Activated naive CD4-positive, alpha-beta T cell treated with anti-CD3 and anti-CD28 coated beads for 36 hours (primary cell): Measurements from ENCODE around the gene SEPTIN2. TPM values are rescaled to one million over a fixed set of nuclear protein-coding genes. Genes with fewer than 3 reads are reported as not detected.

Experiments used
- CTCF ChIA-PET: fragments of 350-600 bp; sonication (Branson Sonifier 250); formaldehyde crosslinking; loops from one replicate; lab custom pipeline; 2021; ENCODE audit warnings: antibody characterized with exemption; lab: Charles Lee
- DNase-seq: peaks from one replicate; pipeline ENCODE4 v3.0.0-alpha.2; 2020
- H3K27ac Mint-ChIP-seq: one replicate; pipeline ENCODE4 v1.8.0; 2021; ENCODE audit warnings: mild to moderate bottlenecking, mixed read lengths
- H3K27me3 Mint-ChIP-seq: one replicate; pipeline ENCODE4 v1.8.0; 2021; ENCODE audit warnings: low read depth, mixed read lengths
- H3K36me3 Mint-ChIP-seq: one replicate; pipeline ENCODE4 v1.8.0; 2021; ENCODE audit warnings: low read depth, mixed read lengths
- H3K4me1 Mint-ChIP-seq: one replicate; pipeline ENCODE4 v1.8.0; 2021; ENCODE audit warnings: low read depth, mixed read lengths
- H3K4me3 Mint-ChIP-seq: one replicate; pipeline ENCODE4 v1.8.0; 2021; ENCODE audit warnings: mild to moderate bottlenecking, moderate library complexity, mixed read lengths
- H3K9me3 Mint-ChIP-seq: one replicate; pipeline ENCODE4 v1.8.0; 2021; ENCODE audit warnings: mixed read lengths
- intact Hi-C: fragments of 100-400 bp; cut with micrococcal nuclease; formaldehyde crosslinking; loops from one replicate; pipeline ENCODE4 v1.15.1; 2023
- total RNA-seq, 2 experiments: library from RNA; stranded (reverse); gene quantifications; one replicate each; pipeline ENCODE4 v1.2.3, GENCODE V29; 2021

Gene SEPTIN2
- total RNA-seq, 2 experiments from 2014 or later: 216 to 227 TPM

- Mint-ChIP-seq H3K27me3 (no peaks in the 10 kb centered on the region), H3K9me3 (no peaks in the 10 kb centered on the region), H3K4me3 (no peak overlapping the region), H3K27ac (peak overlapping the region; percentile 72), H3K36me3 (peaks cover 44% of the 10 kb centered on the region), H3K4me1 (peaks cover 8% of the 10 kb centered on the region)
- intact Hi-C loops: no loop called here
- CTCF ChIA-PET: no interaction called here
- DNase-seq: no peak
Measured at GRCh38 chr2:241350530-241350877, 34.8 kb downstream of the SEPTIN2 start.

GRCh38 chr2:241350878-241351639 is 35.3 kb downstream of the SEPTIN2 start:
- Mint-ChIP-seq H3K27ac (peak overlapping the region; percentile 72), H3K4me1 (peaks cover 8% of the 10 kb centered on the region), H3K36me3 (peaks cover 40% of the 10 kb centered on the region), H3K27me3 (no peaks in the 10 kb centered on the region), H3K9me3 (no peaks in the 10 kb centered on the region), H3K4me3 (no peak overlapping the region)
- CTCF ChIA-PET: no interaction called here
- intact Hi-C loops: no loop called here
- no peak for DNase-seq

GRCh38 chr2:241351640-241352031 is 35.9 kb downstream of the SEPTIN2 start:
- H3K4me1 Mint-ChIP-seq: peaks cover 8% of the 10 kb centered on the region
- peaks cover 40% of the 10 kb centered on the region for H3K36me3 Mint-ChIP-seq
- intact Hi-C loops: no loop called here
- no peaks in the 10 kb centered on the region for H3K9me3 Mint-ChIP-seq
- H3K27me3 Mint-ChIP-seq: no peaks in the 10 kb centered on the region
- CTCF ChIA-PET: no interaction called here
- no peak overlapping the region for H3K27ac Mint-ChIP-seq
- DNase-seq: no peak
- no peak overlapping the region for H3K4me3 Mint-ChIP-seq

- H3K9me3 Mint-ChIP-seq: no peaks in the 10 kb centered on the region
- no peak overlapping the region for H3K4me3 Mint-ChIP-seq
- H3K27me3 Mint-ChIP-seq: no peaks in the 10 kb centered on the region
- intact Hi-C loops: no loop called here
- H3K4me1 Mint-ChIP-seq: peaks cover 11% of the 10 kb centered on the region
- H3K27ac Mint-ChIP-seq: no peak overlapping the region
- peaks cover 38% of the 10 kb centered on the region for H3K36me3 Mint-ChIP-seq
- CTCF ChIA-PET: no interaction called here
- DNase-seq: no peak
Measured at GRCh38 chr2:241352227-241352626, 36.5 kb downstream of the SEPTIN2 start.

- H3K4me3 Mint-ChIP-seq: peak overlapping the region; percentile 35
- no peaks in the 10 kb centered on the region for H3K9me3 Mint-ChIP-seq
- peaks cover 26% of the 10 kb centered on the region for H3K4me1 Mint-ChIP-seq
- CTCF ChIA-PET: no interaction called here
- peaks cover 28% of the 10 kb centered on the region for H3K36me3 Mint-ChIP-seq
- H3K27ac Mint-ChIP-seq: peak overlapping the region; percentile 12
- DNase-seq: peak; percentile 52
- intact Hi-C loops: loop anchor here (5.0 kb wide), 2 partner anchors 332 to 788 kb away; partner anchors contain the start of genes DTYMK and RNPEPL1
- H3K27me3 Mint-ChIP-seq: no peaks in the 10 kb centered on the region
Measured at GRCh38 chr2:241354668-241355658, 39.2 kb downstream of the SEPTIN2 start.

- intact Hi-C loops: loop anchor here (1.0 to 5.0 kb wide), 7 partner anchors 41 to 789 kb away; partner anchors contain the start of genes DTYMK, HDLBP, ING5 and PPP1R7
- peak; percentile 99 for DNase-seq
- Mint-ChIP-seq H3K27ac (peak within 1 kb of the TSS; percentile 76), H3K27me3 (no peaks in the 10 kb centered on the region), H3K9me3 (no peaks in the 10 kb centered on the region), H3K4me1 (peaks cover 27% of the 10 kb centered on the region), H3K4me3 (peak within 1 kb of the TSS; percentile 78), H3K36me3 (peaks cover 18% of the 10 kb centered on the region)
- CTCF ChIA-PET: no interaction called here
Measured at GRCh38 chr2:241355983-241356870, 40.5 kb downstream of the SEPTIN2 start, which contains the start of gene FARP2. FARP2 (plus strand) TSS chr2:241356285; CDS start chr2:241373108, 16,823 bp downstream.

GRCh38 chr2:241356871-241357260 is 41.1 kb downstream of the SEPTIN2 start:
- DNase-seq: no peak
- intact Hi-C loops: loop anchor here (1.0 to 5.0 kb wide), 7 partner anchors 42 to 790 kb away; partner anchors contain the start of genes DTYMK, HDLBP, ING5 and PPP1R7
- Mint-ChIP-seq H3K4me1 (peaks cover 27% of the 10 kb centered on the region), H3K36me3 (peaks cover 17% of the 10 kb centered on the region), H3K27ac (no peak overlapping the region), H3K9me3 (no peaks in the 10 kb centered on the region), H3K4me3 (peak overlapping the region; percentile 78), H3K27me3 (no peaks in the 10 kb centered on the region)
- CTCF ChIA-PET: no interaction called here

- Mint-ChIP-seq H3K27ac (no peak overlapping the region), H3K36me3 (peaks cover 13% of the 10 kb centered on the region), H3K4me3 (peak overlapping the region; percentile 78), H3K4me1 (peaks cover 25% of the 10 kb centered on the region), H3K9me3 (no peaks in the 10 kb centered on the region), H3K27me3 (no peaks in the 10 kb centered on the region)
- CTCF ChIA-PET: interaction anchor here (0.9 kb wide), 1 partner anchor 139 kb away, joined by 3 read pairs; no protein-coding TSS in a partner anchor
- no peak for DNase-seq
- intact Hi-C loops: loop anchor here (2.0 to 5.0 kb wide), 3 partner anchors 207 to 790 kb away; partner anchors contain the start of genes DTYMK, PPP1R7 and RNPEPL1
Measured at GRCh38 chr2:241357531-241357930, 41.8 kb downstream of the SEPTIN2 start.

- H3K9me3 Mint-ChIP-seq: no peaks in the 10 kb centered on the region
- CTCF ChIA-PET: interaction anchor here (0.6 to 1.1 kb wide), 4 partner anchors 34 to 344 kb away, joined by 3 to 6 read pairs (median 3); no protein-coding TSS in a partner anchor
- peaks cover 19% of the 10 kb centered on the region for H3K4me1 Mint-ChIP-seq
- DNase-seq: no peak
- intact Hi-C loops: loop anchor here (1.0 to 5.0 kb wide), 4 partner anchors 86 to 791 kb away; partner anchors contain the start of genes DTYMK and RNPEPL1
- no peak overlapping the region for H3K27ac Mint-ChIP-seq
- no peak overlapping the region for H3K4me3 Mint-ChIP-seq
- peaks cover 6% of the 10 kb centered on the region for H3K36me3 Mint-ChIP-seq
- no peaks in the 10 kb centered on the region for H3K27me3 Mint-ChIP-seq
Measured at GRCh38 chr2:241358470-241358869, 42.7 kb downstream of the SEPTIN2 start.

- intact Hi-C loops: loop anchor here (5.0 kb wide), 2 partner anchors 328 to 792 kb away; partner anchors contain the start of genes DTYMK and RNPEPL1
- Mint-ChIP-seq H3K27ac (no peak overlapping the region), H3K4me1 (peaks cover 19% of the 10 kb centered on the region), H3K36me3 (peaks cover 3% of the 10 kb centered on the region), H3K4me3 (no peak overlapping the region), H3K9me3 (no peaks in the 10 kb centered on the region), H3K27me3 (no peaks in the 10 kb centered on the region)
- no peak for DNase-seq
- CTCF ChIA-PET: interaction anchor here (0.9 kb wide), 2 partner anchors 9 to 502 kb away, joined by 3 read pairs; no protein-coding TSS in a partner anchor
Measured at GRCh38 chr2:241359481-241360045, 43.8 kb downstream of the SEPTIN2 start.

- CTCF ChIA-PET: no interaction called here
Measured at GRCh38 chr2:241363426-241363825, 47.7 kb downstream of the SEPTIN2 start.

More at GRCh38 chr2:241363426-241363825, 47.7 kb downstream of the SEPTIN2 start:
- Mint-ChIP-seq H3K4me1 (peaks cover 11% of the 10 kb centered on the region), H3K9me3 (no peaks in the 10 kb centered on the region), H3K36me3 (no peaks in the 10 kb centered on the region), H3K4me3 (no peak overlapping the region), H3K27me3 (no peaks in the 10 kb centered on the region), H3K27ac (no peak overlapping the region)
- DNase-seq: no peak
- intact Hi-C loops: no loop called here
